ENCODE data around the gene CLDN16.

DNA sequence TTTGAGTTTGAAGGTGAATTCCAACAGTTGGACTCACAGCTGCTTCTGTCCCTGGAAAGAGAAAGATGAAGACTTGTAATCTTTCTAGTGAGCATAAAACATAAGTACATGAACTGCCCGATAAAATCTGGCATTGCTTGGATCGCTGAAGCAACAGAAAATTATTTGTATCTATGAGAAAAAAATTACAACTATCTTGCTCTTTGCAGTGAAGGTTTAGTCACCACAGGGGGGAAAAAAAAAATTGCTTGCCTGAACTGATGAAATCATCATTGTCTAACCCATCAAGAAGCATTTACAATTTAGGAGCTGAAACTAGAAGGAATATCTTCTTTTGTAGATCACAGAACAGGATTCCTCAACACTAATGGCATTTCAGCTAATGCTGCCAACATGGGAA lies 41.7 kb downstream of the CLDN16 start:
- no peak for TF ChIP-seq EZH2 (IDR thresholded peaks at IDR 0.05; ENCODE audit: insufficient read depth, poor library complexity, severe bottlenecking)
- TF ChIP-seq EZH2phosphoT487 (IDR thresholded peaks at IDR 0.05; ENCODE audit: insufficient read depth, low read depth) = no peak

Measured in GM23248 (cell line).